HepG2 (cell line): Measurements from ENCODE around the gene SLC25A22. TPM values are rescaled to one million over a fixed set of nuclear protein-coding genes. Genes with fewer than 3 reads are reported as not detected.
A peak's percentile ranks its signal among the peaks of the same experiment; 100 is the strongest.

ENCODE experiments used
- AHR ChIP-seq: IDR thresholded peaks from 2 replicates; pipeline ENCODE4 v1.6.1; 2018; ENCODE audit warnings: missing genetic modification reagents, missing compliant biosample characterization
- ATM ChIP-seq: fragments of 450-650 bp; IDR thresholded peaks from 2 replicates; pipeline ENCODE4 v1.7.1; 2017; ENCODE audit warnings: mild to moderate bottlenecking, borderline replicate concordance
- ESRRA ChIP-seq: sonication (generic); formaldehyde crosslinking; IDR thresholded peaks from 2 replicates; pipeline ENCODE4 v1.5.1; 2020; ENCODE audit warnings: mild to moderate bottlenecking, low read depth, missing genetic modification reagents
- FOXO1 ChIP-seq: sonication (generic); formaldehyde crosslinking; IDR thresholded peaks from 2 replicates; pipeline ENCODE4 v1.4.0; 2020; ENCODE audit warnings: missing genetic modification reagents
- GTF2F1 ChIP-seq: fragments of 150-350 bp; IDR thresholded peaks from 2 replicates; pipeline ENCODE4 v1.6.1; 2014; ENCODE audit warnings: low read length
- RAD21 ChIP-seq: fragments of 450-650 bp; formaldehyde crosslinking; IDR thresholded peaks from 2 replicates; pipeline ENCODE4 v1.5.0; 2020; ENCODE audit warnings: mild to moderate bottlenecking
- SALL2 ChIP-seq: sonication (generic); formaldehyde crosslinking; IDR thresholded peaks from 2 replicates; pipeline ENCODE4 v1.8.1; 2023; ENCODE audit warnings: mild to moderate bottlenecking, missing genetic modification reagents, inconsistent platforms
- SAP130 ChIP-seq: IDR thresholded peaks from 2 replicates; pipeline ENCODE4 v1.6.1; 2016; ENCODE audit warnings: low read depth
- SKI ChIP-seq: fragments of 450-650 bp; IDR thresholded peaks from one replicate; pipeline ENCODE4 v1.6.1; 2018; ENCODE audit warnings: mild to moderate bottlenecking; ENCODE audit not compliant: partially characterized antibody
- SMAD3 ChIP-seq: sonication (generic); formaldehyde crosslinking; IDR thresholded peaks from 2 replicates; pipeline ENCODE4 v1.4.0; 2020; ENCODE audit warnings: missing genetic modification reagents
- ZKSCAN5 ChIP-seq: sonication (generic); formaldehyde crosslinking; IDR thresholded peaks from 2 replicates; pipeline ENCODE4 v1.5.1; 2020; ENCODE audit warnings: mild to moderate bottlenecking, missing genetic modification reagents
- ZMYM4 ChIP-seq: sonication (generic); formaldehyde crosslinking; IDR thresholded peaks from 2 replicates; pipeline ENCODE4 v1.8.1; 2023; ENCODE audit warnings: mild to moderate bottlenecking, missing genetic modification reagents
- ZNF337 ChIP-seq: sonication (generic); formaldehyde crosslinking; IDR thresholded peaks from 2 replicates; pipeline ENCODE4 v1.5.1; 2020; ENCODE audit warnings: missing genetic modification reagents, low read depth, mild to moderate bottlenecking, borderline replicate concordance
- ZNF382 ChIP-seq: sonication (generic); formaldehyde crosslinking; IDR thresholded peaks from 2 replicates; pipeline ENCODE4 v1.5.0; 2020; ENCODE audit warnings: missing genetic modification reagents, mild to moderate bottlenecking, borderline replicate concordance
- ZNF572 ChIP-seq: sonication (generic); formaldehyde crosslinking; IDR thresholded peaks from 2 replicates; pipeline ENCODE4 v1.5.1; 2020; ENCODE audit warnings: mild to moderate bottlenecking, missing genetic modification reagents
- ZNF768 ChIP-seq: sonication (generic); formaldehyde crosslinking; IDR thresholded peaks from 2 replicates; pipeline ENCODE4 v1.4.0; 2020; ENCODE audit warnings: missing genetic modification reagents
- ZSCAN21 ChIP-seq: sonication (generic); formaldehyde crosslinking; IDR thresholded peaks from 2 replicates; pipeline ENCODE4 v1.8.0; 2022; ENCODE audit warnings: mild to moderate bottlenecking, missing genetic modification reagents, moderate library complexity, borderline replicate concordance
- polyA plus RNA-seq, 8 experiments: library from polyadenylated mRNA; depleted of rRNA in 3 of 8; stranded (reverse) in 7 of 8; unstranded in 1 of 8; fragments of >200 nt; fragmentation: Illumina TruSeq in 4 of 8; extraction: Trizol in 4 of 8; gene quantifications; 2 replicates each; pipeline versions ENCODE4 v1.2.1 to v1.2.3, GENCODE V29; 2011 to 2016; ENCODE audit warnings: low read depth in 4 of 8, missing spikeins in 1 of 8, mixed read lengths in 1 of 8; ENCODE audit not compliant: insufficient read depth in 1 of 8
- total RNA-seq, 5 experiments: library from RNA; depleted of rRNA; stranded (reverse); fragments of >200 nt; fragmentation: Illumina TruSeq; extraction: Trizol; gene quantifications; 2 replicates each; pipeline ENCODE4 v1.2.3, GENCODE V29; 2016; ENCODE audit warnings: low read depth in 1 of 5
- TF ChIP-seq, protein P1 (sequence below): sonication (generic); formaldehyde crosslinking; conservative IDR thresholded peaks from 2 replicates; pipeline ENCODE4 v1.4.0; 2020; ENCODE audit warnings: mild to moderate bottlenecking, missing genetic modification reagents, moderate library complexity
- TF ChIP-seq, protein P2 (sequence below): sonication (generic); formaldehyde crosslinking; IDR thresholded peaks from 2 replicates; pipeline ENCODE4 v1.5.0; 2020; ENCODE audit warnings: missing genetic modification reagents
- TF ChIP-seq, protein P3 (sequence below): sonication (generic); formaldehyde crosslinking; IDR thresholded peaks from 2 replicates; pipeline ENCODE4 v1.5.1; 2020; ENCODE audit warnings: mild to moderate bottlenecking, moderate library complexity, missing genetic modification reagents
- TF ChIP-seq, protein P4 (sequence below): sonication (generic); formaldehyde crosslinking; conservative IDR thresholded peaks from 2 replicates; pipeline ENCODE4 v1.8.0; 2022; ENCODE audit warnings: low read depth, missing genetic modification reagents
- TF ChIP-seq, protein P5 (sequence below): sonication (generic); formaldehyde crosslinking; IDR thresholded peaks from 2 replicates; pipeline ENCODE4 v1.8.0; 2022; ENCODE audit warnings: low read depth, missing genetic modification reagents

Gene SLC25A22
- total and polyA plus RNA-seq, 2 of the 13 experiments (the other 11 are each of a cell fraction or from before 2014, with no cell fraction given), result 12.4 to 19.2 TPM

DNA sequence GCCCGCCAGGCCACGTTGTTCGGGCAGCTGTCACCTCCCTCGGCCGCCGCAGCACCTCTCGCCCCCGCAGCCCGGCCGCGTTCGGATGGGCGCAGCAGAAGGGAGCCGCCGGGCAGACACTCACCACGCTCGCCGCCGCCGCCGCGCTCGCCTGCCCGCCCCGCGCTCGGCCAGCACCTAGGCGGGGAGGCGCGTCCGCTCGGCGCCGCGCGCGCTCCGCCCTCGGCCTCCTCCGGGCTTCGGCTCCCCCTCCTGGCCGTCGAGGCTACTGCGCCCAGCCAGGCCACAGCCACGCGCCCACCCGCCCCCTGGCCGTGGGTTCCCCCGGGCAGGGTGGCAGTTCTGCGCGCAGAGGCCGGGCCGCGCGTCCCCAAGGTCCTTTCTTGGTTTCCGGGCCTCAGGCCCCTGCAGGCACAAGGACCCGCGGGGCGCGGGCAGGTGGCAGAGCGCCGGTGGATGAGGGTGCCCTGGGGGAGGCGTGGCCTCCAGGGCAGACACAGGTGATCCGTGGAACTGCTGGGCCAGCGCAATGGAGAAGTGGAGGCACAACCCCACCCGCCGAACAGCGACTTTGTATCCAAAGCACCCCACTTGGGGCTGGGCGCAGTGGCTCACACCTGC lies at the start of gene SLC25A22 (continued):
- TF ChIP-seq ZSCAN21 (CRISPR knock-in tag) (peak; percentile 41; the same call in 1 of the 2 replicates), ZKSCAN5 (CRISPR knock-in tag) (no peak), ESRRA (CRISPR knock-in tag) (no peak), SKI (peak; percentile 74), ZNF337 (CRISPR knock-in tag) (no peak), ZNF382 (CRISPR knock-in tag) (no peak), ATM (no peak), SALL2 (peak; percentile 50; the same call in 1 of the 2 replicates), SMAD3 (CRISPR knock-in tag) (no peak), RAD21 (CRISPR knock-in tag) (peak; percentile 87), ZNF768 (0 out of 2 replicates have a peak, but pooled peaks have one; percentile 10), GTF2F1 (no peak), ZNF572 (CRISPR knock-in tag) (no peak), FOXO1 (no peak), AHR (CRISPR knock-in tag) (no peak), ZMYM4 (no peak), SAP130 (CRISPR knock-in tag) (0 out of 2 replicates have a peak, but pooled peaks have one; percentile 39)
- TF ChIP-seq, protein P1, sequence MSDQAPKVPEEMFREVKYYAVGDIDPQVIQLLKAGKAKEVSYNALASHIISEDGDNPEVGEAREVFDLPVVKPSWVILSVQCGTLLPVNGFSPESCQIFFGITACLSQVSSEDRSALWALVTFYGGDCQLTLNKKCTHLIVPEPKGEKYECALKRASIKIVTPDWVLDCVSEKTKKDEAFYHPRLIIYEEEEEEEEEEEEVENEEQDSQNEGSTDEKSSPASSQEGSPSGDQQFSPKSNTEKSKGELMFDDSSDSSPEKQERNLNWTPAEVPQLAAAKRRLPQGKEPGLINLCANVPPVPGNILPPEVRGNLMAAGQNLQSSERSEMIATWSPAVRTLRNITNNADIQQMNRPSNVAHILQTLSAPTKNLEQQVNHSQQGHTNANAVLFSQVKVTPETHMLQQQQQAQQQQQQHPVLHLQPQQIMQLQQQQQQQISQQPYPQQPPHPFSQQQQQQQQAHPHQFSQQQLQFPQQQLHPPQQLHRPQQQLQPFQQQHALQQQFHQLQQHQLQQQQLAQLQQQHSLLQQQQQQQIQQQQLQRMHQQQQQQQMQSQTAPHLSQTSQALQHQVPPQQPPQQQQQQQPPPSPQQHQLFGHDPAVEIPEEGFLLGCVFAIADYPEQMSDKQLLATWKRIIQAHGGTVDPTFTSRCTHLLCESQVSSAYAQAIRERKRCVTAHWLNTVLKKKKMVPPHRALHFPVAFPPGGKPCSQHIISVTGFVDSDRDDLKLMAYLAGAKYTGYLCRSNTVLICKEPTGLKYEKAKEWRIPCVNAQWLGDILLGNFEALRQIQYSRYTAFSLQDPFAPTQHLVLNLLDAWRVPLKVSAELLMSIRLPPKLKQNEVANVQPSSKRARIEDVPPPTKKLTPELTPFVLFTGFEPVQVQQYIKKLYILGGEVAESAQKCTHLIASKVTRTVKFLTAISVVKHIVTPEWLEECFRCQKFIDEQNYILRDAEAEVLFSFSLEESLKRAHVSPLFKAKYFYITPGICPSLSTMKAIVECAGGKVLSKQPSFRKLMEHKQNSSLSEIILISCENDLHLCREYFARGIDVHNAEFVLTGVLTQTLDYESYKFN (CRISPR knock-in tag), result no peak
- TF ChIP-seq, protein P2, sequence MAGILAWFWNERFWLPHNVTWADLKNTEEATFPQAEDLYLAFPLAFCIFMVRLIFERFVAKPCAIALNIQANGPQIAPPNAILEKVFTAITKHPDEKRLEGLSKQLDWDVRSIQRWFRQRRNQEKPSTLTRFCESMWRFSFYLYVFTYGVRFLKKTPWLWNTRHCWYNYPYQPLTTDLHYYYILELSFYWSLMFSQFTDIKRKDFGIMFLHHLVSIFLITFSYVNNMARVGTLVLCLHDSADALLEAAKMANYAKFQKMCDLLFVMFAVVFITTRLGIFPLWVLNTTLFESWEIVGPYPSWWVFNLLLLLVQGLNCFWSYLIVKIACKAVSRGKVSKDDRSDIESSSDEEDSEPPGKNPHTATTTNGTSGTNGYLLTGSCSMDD (CRISPR knock-in tag), result no peak
- TF ChIP-seq, protein P3, sequence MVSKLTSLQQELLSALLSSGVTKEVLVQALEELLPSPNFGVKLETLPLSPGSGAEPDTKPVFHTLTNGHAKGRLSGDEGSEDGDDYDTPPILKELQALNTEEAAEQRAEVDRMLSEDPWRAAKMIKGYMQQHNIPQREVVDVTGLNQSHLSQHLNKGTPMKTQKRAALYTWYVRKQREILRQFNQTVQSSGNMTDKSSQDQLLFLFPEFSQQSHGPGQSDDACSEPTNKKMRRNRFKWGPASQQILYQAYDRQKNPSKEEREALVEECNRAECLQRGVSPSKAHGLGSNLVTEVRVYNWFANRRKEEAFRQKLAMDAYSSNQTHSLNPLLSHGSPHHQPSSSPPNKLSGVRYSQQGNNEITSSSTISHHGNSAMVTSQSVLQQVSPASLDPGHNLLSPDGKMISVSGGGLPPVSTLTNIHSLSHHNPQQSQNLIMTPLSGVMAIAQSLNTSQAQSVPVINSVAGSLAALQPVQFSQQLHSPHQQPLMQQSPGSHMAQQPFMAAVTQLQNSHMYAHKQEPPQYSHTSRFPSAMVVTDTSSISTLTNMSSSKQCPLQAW, result peak; percentile 8; the same call in 1 of the 2 replicates
- TF ChIP-seq, protein P4, sequence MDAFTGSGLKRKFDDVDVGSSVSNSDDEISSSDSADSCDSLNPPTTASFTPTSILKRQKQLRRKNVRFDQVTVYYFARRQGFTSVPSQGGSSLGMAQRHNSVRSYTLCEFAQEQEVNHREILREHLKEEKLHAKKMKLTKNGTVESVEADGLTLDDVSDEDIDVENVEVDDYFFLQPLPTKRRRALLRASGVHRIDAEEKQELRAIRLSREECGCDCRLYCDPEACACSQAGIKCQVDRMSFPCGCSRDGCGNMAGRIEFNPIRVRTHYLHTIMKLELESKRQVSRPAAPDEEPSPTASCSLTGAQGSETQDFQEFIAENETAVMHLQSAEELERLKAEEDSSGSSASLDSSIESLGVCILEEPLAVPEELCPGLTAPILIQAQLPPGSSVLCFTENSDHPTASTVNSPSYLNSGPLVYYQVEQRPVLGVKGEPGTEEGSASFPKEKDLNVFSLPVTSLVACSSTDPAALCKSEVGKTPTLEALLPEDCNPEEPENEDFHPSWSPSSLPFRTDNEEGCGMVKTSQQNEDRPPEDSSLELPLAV (CRISPR knock-in tag), result no peak
- TF ChIP-seq, protein P5, sequence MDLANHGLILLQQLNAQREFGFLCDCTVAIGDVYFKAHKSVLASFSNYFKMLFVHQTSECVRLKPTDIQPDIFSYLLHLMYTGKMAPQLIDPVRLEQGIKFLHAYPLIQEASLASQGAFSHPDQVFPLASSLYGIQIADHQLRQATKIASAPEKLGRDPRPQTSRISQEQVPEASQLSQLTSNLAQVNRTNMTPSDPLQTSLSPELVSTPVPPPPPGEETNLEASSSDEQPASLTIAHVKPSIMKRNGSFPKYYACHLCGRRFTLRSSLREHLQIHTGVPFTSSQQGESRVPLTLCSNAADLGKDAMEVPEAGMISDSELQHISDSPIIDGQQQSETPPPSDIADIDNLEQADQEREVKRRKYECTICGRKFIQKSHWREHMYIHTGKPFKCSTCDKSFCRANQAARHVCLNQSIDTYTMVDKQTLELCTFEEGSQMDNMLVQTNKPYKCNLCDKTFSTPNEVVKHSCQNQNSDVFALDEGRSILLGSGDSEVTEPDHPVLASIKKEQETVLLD (CRISPR knock-in tag), result 0 out of 2 replicates have a peak, but pooled peaks have one; percentile 23
